ENCODE measurements around the gene FAM174B. TPM values are rescaled to one million over a fixed set of nuclear protein-coding genes. Genes with fewer than 3 reads are reported as not detected.

FAM174B gene
- total RNA-seq, 2 donors from 2014 or later: 32.0 to 183 TPM

DNA sequence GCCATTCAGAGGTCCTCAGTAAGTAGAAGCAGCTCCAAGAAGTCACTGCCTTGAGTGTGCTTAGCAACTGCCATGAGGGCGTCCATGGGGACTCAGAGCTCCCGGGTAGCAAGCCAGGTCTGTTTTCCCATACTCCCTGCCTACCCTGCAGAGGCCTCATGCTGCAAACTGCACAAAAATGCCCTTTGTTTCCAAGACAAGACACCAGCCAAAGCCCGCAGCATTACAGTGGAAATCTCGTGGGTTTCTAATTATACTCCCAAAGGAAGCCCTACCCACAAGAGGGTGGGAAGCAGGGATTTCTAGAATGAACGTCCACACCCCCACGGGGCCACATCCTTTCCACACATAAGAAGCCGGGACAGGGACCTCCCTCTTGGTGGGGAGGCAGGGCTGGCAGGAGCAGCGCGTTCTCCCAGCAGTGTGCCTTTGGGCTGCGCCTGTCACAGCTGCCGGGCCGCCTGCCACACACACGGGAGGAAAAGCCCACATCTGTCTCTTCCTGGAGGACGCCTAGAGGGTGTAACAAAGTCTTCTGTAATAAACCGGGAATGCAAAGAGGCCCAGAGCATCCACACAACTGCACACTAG, 31.1 kb downstream of the FAM174B start:
- intact Hi-C loops (cut with DNase I): no loop called here
- Histone ChIP-seq H3K27ac (peak overlapping the region; percentile 47 to 55), H3K4me1 (replicated peaks) (peaks cover 21% of the 10 kb centered on the region), H3K27me3 (replicated peaks; ENCODE audit: insufficient read depth) (no peaks in the 10 kb centered on the region), H3K9me3 (no peaks in the 10 kb centered on the region), H3K4me3 (no peak overlapping the region), H3K36me3 (no peaks in the 10 kb centered on the region)
- DNase-seq (ENCODE audit: low spot score): no peak
- TF ChIP-seq, protein P1, sequence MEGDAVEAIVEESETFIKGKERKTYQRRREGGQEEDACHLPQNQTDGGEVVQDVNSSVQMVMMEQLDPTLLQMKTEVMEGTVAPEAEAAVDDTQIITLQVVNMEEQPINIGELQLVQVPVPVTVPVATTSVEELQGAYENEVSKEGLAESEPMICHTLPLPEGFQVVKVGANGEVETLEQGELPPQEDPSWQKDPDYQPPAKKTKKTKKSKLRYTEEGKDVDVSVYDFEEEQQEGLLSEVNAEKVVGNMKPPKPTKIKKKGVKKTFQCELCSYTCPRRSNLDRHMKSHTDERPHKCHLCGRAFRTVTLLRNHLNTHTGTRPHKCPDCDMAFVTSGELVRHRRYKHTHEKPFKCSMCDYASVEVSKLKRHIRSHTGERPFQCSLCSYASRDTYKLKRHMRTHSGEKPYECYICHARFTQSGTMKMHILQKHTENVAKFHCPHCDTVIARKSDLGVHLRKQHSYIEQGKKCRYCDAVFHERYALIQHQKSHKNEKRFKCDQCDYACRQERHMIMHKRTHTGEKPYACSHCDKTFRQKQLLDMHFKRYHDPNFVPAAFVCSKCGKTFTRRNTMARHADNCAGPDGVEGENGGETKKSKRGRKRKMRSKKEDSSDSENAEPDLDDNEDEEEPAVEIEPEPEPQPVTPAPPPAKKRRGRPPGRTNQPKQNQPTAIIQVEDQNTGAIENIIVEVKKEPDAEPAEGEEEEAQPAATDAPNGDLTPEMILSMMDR (IDR thresholded peaks at IDR 0.05): no peak
- TF ChIP-seq POLR2AphosphoS5 (IDR thresholded peaks at IDR 0.05): no peak
- no peak for TF ChIP-seq POLR2A (IDR thresholded peaks at IDR 0.05)
- 19% methylated on average over 15 of the region's 15 CpGs for WGBS

DNA sequence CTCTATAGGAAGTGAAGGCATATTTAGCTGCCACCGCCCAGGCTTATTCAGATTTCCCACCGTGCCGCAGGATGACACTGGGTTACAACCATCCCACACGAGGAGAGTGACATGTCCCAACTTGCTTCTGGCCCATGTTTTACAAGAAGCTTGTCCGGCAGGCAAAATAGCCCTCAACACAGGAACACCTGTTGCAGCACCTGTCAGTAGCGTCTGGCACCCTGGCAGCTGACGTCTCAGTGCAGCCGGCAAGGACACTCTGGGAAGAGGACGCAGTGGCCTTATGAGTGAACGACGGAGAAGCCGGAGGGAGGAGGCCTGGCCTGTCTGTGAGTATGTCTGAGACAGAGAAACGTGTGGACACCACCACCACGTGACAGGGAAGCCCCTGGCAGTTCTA, 32.1 kb downstream of the FAM174B start:
- no peaks in the 10 kb centered on the region for H3K27me3 ChIP-seq (replicated peaks; ENCODE audit: insufficient read depth)
- intact Hi-C loops (cut with DNase I): no loop called here
- H3K4me1 ChIP-seq (replicated peaks): peaks cover 27% of the 10 kb centered on the region
- no peaks in the 10 kb centered on the region for H3K36me3 ChIP-seq
- DNase-seq (ENCODE audit: low spot score): no peak
- WGBS: 54% methylated on average over 14 of the region's 14 CpGs
- H3K27ac ChIP-seq: peak overlapping the region; percentile 55 to 80
- no peak overlapping the region for H3K4me3 ChIP-seq
- H3K9me3 ChIP-seq: no peaks in the 10 kb centered on the region
- TF ChIP-seq POLR2A (IDR thresholded peaks at IDR 0.05): no peak
- TF ChIP-seq POLR2AphosphoS5 (IDR thresholded peaks at IDR 0.05): peak; percentile 28

DNA sequence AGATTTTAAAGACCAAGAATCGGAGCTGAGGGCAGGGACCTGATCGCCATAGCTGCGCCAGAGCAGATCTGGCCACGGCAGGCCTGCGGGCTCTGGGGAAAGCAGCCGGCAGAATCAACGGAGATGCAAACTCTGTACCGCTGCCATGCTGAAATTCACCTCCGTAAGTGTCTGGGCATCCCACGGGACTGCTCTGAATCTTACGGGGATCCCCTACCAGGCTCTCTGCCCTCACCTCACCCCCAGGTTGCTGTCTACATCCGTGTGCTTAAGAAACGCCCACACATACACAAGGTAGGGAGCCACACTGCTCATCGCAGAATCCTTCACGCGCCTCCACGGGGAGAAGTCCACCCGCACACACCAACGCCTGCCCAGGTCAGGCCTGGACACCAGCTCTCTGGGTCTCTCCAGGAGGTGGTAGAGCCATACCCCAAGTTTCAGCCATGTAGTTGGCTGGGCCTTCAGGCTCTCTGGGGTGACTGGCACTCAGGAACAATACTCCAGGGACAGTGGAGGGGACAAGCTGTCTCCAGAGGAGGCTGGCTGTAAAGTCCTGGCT, 33.5 kb downstream of the FAM174B start:
- WGBS: 95% methylated on average over 19 of the region's 19 CpGs
- Histone ChIP-seq H3K4me3 (no peak overlapping the region), H3K4me1 (replicated peaks) (peaks cover 41% of the 10 kb centered on the region), H3K36me3 (no peaks in the 10 kb centered on the region), H3K27me3 (replicated peaks; ENCODE audit: insufficient read depth) (no peaks in the 10 kb centered on the region), H3K9me3 (no peaks in the 10 kb centered on the region), H3K27ac (peak overlapping the region in 1 of 2 donors; percentile 80)
- TF ChIP-seq POLR2AphosphoS5 (IDR thresholded peaks at IDR 0.05) (no peak), POLR2A (IDR thresholded peaks at IDR 0.05) (no peak)
- TF ChIP-seq, protein P1 (IDR thresholded peaks at IDR 0.05): no peak
- intact Hi-C loops (cut with DNase I): no loop called here
- DNase-seq (ENCODE audit: low spot score): no peak

DNA sequence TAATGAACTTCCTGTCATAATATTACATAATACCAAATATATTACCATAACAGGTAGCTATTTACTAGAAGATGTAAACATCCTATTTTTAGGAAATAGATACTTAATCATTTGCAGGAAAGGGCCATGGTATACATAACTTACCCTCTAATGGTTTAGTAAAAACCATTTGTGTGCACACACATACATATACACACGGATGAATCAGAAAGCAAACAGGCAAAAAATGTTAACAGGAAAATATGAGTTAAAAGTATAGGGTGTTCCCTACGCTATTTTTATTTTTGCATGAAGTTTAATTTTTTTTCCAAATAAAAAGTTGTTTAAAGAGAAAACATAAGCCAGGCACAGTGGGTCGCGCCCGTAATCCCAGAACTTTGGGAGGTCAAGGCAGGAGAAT, 34.6 kb downstream of the FAM174B start:
- Histone ChIP-seq H3K27me3 (replicated peaks; ENCODE audit: insufficient read depth) (no peaks in the 10 kb centered on the region), H3K4me3 (no peak overlapping the region), H3K9me3 (no peaks in the 10 kb centered on the region), H3K27ac (peak overlapping the region in 1 of 2 donors; percentile 80), H3K36me3 (no peaks in the 10 kb centered on the region), H3K4me1 (replicated peaks) (peaks cover 49% of the 10 kb centered on the region)
- no peak for TF ChIP-seq POLR2A (IDR thresholded peaks at IDR 0.05)
- TF ChIP-seq POLR2AphosphoS5 (IDR thresholded peaks at IDR 0.05): no peak
- TF ChIP-seq, protein P1 (IDR thresholded peaks at IDR 0.05): no peak
- intact Hi-C loops (cut with DNase I): no loop called here
- no peak for DNase-seq (ENCODE audit: low spot score)
- WGBS: 94% methylated on average over 5 of the region's 5 CpGs

DNA sequence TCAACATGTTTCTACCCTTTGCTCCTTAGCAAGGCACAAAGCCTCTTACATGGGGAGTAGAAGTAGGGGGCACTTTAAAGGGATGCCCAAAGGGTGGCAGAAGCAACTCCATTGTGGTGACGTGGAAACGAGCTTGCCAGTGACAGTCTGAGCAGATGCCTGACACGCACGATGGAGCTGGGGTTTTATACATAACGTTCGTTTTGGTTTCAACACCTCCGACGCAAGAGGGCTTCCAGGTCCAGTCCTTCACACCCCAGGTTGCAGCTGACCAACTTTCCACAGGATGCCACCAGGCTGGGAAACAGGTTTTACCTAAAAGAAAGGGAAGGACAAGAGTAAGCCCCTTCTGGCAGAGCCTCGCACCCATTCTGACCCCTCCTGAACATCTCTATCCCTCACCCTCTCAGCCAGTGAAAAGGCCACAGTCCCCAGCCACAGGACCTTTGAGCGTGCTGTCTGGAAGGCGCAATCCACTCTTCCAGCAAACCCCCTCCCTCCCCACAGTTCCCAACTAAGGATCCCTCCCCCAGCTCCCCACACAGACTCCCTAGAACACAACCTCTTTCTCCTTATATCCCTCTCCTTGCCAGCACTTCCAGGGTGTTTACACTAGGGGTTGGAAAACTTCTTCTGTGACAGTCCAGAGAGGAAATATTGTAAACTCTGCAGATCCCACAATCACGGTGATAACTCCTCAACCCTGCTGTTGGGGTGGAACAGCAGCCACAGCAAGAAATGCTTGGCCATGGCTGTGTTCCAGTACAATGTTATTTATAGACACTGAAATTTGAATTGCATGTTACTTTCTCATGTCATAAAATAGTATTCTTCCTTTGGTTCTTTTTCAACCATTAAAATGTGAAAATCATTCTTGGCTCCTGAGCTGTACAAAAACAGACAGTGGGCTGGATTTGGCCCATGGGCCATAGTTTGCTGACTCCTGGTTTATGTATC, 36.2 kb downstream of the FAM174B start:
- 82% methylated on average over 12 of the region's 12 CpGs for WGBS
- DNase-seq (ENCODE audit: low spot score): no peak
- Histone ChIP-seq H3K27me3 (replicated peaks; ENCODE audit: insufficient read depth) (no peaks in the 10 kb centered on the region), H3K27ac (peak overlapping the region; percentile 74 to 80), H3K36me3 (no peaks in the 10 kb centered on the region), H3K4me1 (replicated peaks) (peaks cover 41% of the 10 kb centered on the region), H3K9me3 (no peaks in the 10 kb centered on the region), H3K4me3 (no peak overlapping the region)
- intact Hi-C loops (cut with DNase I): loop anchor here (5.0 to 10.0 kb wide), 6 partner anchors 33 to 185 kb away; no protein-coding TSS in a partner anchor
- TF ChIP-seq POLR2AphosphoS5 (IDR thresholded peaks at IDR 0.05) (peak; percentile 52), POLR2A (IDR thresholded peaks at IDR 0.05) (no peak)
- TF ChIP-seq, protein P1 (IDR thresholded peaks at IDR 0.05): no peak

All from prostate gland (tissue), 2 donors.